Prostate gland (tissue), 2 donors: ENCODE measurements around the gene PPFIA4. TPM values are rescaled to one million over a fixed set of nuclear protein-coding genes. Genes with fewer than 3 reads are reported as not detected.

Experiments
- DNase-seq: peaks from one replicate; pipeline ENCODE4 v3.0.0-alpha.2; 2019; ENCODE audit warnings: low spot score
- H3K27ac ChIP-seq, 2 donors: fragments of 200-600 bp; sonication (generic); 2 replicates each; pipeline ENCODE4 v1.5.1; 2017 to 2019
- H3K27me3 ChIP-seq: fragments of 200-600 bp; sonication (generic); replicated peaks from 2 replicates; pipeline ENCODE4 v1.5.1; 2019; ENCODE audit not compliant: insufficient read depth
- H3K36me3 ChIP-seq, 2 donors: fragments of 200-600 bp; sonication (generic); 1 replicate in 1 of 2; 2 replicates in 1 of 2; pipeline versions ENCODE4 v1.5.1 to v1.8.1; 2017 to 2019
- H3K4me1 ChIP-seq: fragments of 200-600 bp; sonication (generic); replicated peaks from 2 replicates; pipeline ENCODE4 v1.5.1; 2019
- H3K4me3 ChIP-seq, 2 donors: fragments of 200-600 bp; sonication (generic); 2 replicates each; pipeline ENCODE4 v1.5.1; 2017 to 2019
- H3K9me3 ChIP-seq: fragments of 200-600 bp; sonication (generic); 2 replicates; pipeline ENCODE4 v1.5.1; 2017
- POLR2A ChIP-seq: fragments of 450-650 bp; IDR thresholded peaks from one replicate; pipeline ENCODE4 v1.6.1; 2016; ENCODE audit warnings: antibody characterized with exemption, mild to moderate bottlenecking
- POLR2AphosphoS5 ChIP-seq: sonication (generic); formaldehyde crosslinking; IDR thresholded peaks from one replicate; pipeline ENCODE4 v1.6.1; 2017; ENCODE audit warnings: antibody characterized with exemption
- WGBS: methylation state at CpG from one replicate; pipeline ENCODE4 v1.1.5; 2018; 5-methylcytosine and 5-hydroxymethylcytosine counted together
- intact Hi-C: fragments of 100-400 bp; cut with DNase I; formaldehyde crosslinking; loops from one replicate; pipeline ENCODE4 v1.14.2; 2022
- total RNA-seq, 2 donors: library from RNA; depleted of rRNA; stranded (reverse); fragments of >200 nt; gene quantifications; one replicate each; pipeline ENCODE4 v1.1.0, GENCODE V29; 2016
- TF ChIP-seq, protein P1 (sequence below), 4 experiments: fragments of 200-600 bp in 2 of 4; fragments of 450-650 bp in 2 of 4; sonication (generic) in 2 of 4; IDR thresholded peaks; 1 replicate in 3 of 4; 2 replicates in 1 of 4; pipeline ENCODE4 v1.5.1; 2016 to 2019; ENCODE audit warnings: antibody characterized with exemption in 4 of 4, mild to moderate bottlenecking in 2 of 4, moderate library complexity in 2 of 4

The PPFIA4 gene
- total RNA-seq, 2 donors from 2014 or later: 0.50 to 16.9 TPM

GRCh38 chr1:202987255-202987654, 39.0 kb upstream of the PPFIA4 start:
- H3K9me3 ChIP-seq: no peaks in the 10 kb centered on the region
- intact Hi-C loops: no loop called here
- no peak for DNase-seq
- no peak overlapping the region for H3K4me3 ChIP-seq
- H3K36me3 ChIP-seq: no peaks in the 10 kb centered on the region
- no peak overlapping the region for H3K27ac ChIP-seq
- no peaks in the 10 kb centered on the region for H3K27me3 ChIP-seq
- TF ChIP-seq, protein P1, sequence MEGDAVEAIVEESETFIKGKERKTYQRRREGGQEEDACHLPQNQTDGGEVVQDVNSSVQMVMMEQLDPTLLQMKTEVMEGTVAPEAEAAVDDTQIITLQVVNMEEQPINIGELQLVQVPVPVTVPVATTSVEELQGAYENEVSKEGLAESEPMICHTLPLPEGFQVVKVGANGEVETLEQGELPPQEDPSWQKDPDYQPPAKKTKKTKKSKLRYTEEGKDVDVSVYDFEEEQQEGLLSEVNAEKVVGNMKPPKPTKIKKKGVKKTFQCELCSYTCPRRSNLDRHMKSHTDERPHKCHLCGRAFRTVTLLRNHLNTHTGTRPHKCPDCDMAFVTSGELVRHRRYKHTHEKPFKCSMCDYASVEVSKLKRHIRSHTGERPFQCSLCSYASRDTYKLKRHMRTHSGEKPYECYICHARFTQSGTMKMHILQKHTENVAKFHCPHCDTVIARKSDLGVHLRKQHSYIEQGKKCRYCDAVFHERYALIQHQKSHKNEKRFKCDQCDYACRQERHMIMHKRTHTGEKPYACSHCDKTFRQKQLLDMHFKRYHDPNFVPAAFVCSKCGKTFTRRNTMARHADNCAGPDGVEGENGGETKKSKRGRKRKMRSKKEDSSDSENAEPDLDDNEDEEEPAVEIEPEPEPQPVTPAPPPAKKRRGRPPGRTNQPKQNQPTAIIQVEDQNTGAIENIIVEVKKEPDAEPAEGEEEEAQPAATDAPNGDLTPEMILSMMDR (IDR thresholded peaks at IDR 0.05): no peak
- TF ChIP-seq POLR2AphosphoS5 (no peak), POLR2A (no peak)
- no peaks in the 10 kb centered on the region for H3K4me1 ChIP-seq
- 87% methylated on average over 7 of the region's 7 CpGs for WGBS

DNA sequence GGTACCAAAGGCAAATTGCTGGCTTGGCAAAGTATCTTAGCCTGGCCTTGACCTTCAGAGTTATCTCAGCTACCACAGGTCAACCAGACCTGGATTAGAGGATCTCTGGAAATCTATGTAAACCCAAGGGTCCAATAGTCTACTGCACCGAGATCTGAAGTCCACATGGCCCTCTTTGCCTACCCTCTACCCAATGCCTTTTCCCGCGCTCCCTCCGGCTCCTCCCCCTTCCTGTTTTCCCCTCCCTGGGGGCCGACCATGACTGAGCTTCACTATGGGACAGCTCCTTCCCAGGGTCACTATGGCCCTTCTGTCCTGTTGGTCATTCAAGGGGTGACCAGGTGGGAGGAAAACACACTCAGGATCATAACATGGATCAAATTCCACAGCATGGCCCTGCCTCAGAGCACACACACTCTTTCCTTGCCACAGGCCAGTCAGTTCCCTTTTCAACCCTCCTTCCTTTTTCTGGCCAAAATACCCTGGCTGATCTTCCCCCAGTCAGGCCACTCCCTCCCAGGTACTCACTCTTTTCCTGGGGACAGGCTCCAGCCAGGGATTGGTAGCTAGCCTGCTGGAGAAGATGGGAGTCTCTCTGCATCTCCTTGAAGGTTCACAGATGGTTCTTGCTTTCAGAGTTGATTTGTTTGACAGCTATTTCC, 38.2 kb upstream of the PPFIA4 start:
- 67% methylated on average over 5 of the region's 5 CpGs for WGBS
- no peaks in the 10 kb centered on the region for H3K27me3 ChIP-seq
- DNase-seq: no peak
- no peak for TF ChIP-seq POLR2AphosphoS5
- TF ChIP-seq POLR2A: no peak
- TF ChIP-seq, protein P1 (IDR thresholded peaks at IDR 0.05): no peak
- H3K4me3 ChIP-seq: no peak overlapping the region
- no peaks in the 10 kb centered on the region for H3K4me1 ChIP-seq
- H3K9me3 ChIP-seq: no peaks in the 10 kb centered on the region
- intact Hi-C loops: no loop called here
- no peak overlapping the region for H3K27ac ChIP-seq
- no peaks in the 10 kb centered on the region for H3K36me3 ChIP-seq

GRCh38 chr1:202989879-202990278, 36.4 kb upstream of the PPFIA4 start:
- 93% methylated on average over 2 of the region's 2 CpGs for WGBS
- intact Hi-C loops: no loop called here

GRCh38 chr1:202991112-202991511, 35.2 kb upstream of the PPFIA4 start:
- TF ChIP-seq, protein P1 (IDR thresholded peaks at IDR 0.05): no peak
- TF ChIP-seq POLR2A (no peak), POLR2AphosphoS5 (no peak)
- intact Hi-C loops: no loop called here
- Histone ChIP-seq H3K9me3 (no peaks in the 10 kb centered on the region), H3K27ac (no peak overlapping the region), H3K27me3 (peaks cover 2% of the 10 kb centered on the region), H3K4me1 (no peaks in the 10 kb centered on the region), H3K4me3 (no peak overlapping the region), H3K36me3 (no peaks in the 10 kb centered on the region)
- DNase-seq: no peak

More at GRCh38 chr1:202989879-202990278, 36.4 kb upstream of the PPFIA4 start:
- Histone ChIP-seq H3K27ac (no peak overlapping the region), H3K4me1 (no peaks in the 10 kb centered on the region), H3K27me3 (no peaks in the 10 kb centered on the region), H3K4me3 (no peak overlapping the region), H3K36me3 (no peaks in the 10 kb centered on the region), H3K9me3 (no peaks in the 10 kb centered on the region)
- DNase-seq: no peak
- TF ChIP-seq POLR2AphosphoS5 (no peak), POLR2A (no peak)
- TF ChIP-seq, protein P1 (IDR thresholded peaks at IDR 0.05): no peak

DNA sequence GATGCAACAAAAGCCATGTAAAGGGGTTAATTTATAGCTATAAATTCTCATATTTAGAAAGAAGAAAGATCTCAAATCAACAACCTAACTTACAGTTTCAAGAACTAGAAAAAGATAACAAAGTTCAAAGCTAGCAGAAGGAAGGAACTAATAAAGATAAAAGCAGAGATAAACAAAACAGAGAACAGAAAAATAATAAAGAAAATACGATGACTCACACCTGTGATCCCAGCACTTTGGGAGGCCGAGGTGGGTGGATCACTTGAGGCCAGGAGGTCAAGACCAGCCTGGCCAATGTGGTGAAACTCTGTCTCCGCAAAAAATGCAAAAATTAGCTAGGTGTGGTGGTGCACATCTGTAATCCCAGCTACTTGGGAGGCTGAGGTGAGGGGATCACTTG, 31.5 kb upstream of the PPFIA4 start:
- H3K27ac ChIP-seq: no peak overlapping the region
- H3K27me3 ChIP-seq: peaks cover 2% of the 10 kb centered on the region
- 42% methylated on average over 3 of the region's 3 CpGs for WGBS
- H3K4me1 ChIP-seq: no peaks in the 10 kb centered on the region
- no peak for DNase-seq
- TF ChIP-seq, protein P1 (IDR thresholded peaks at IDR 0.05): no peak
- TF ChIP-seq POLR2AphosphoS5: no peak
- no peak for TF ChIP-seq POLR2A
- no peak overlapping the region for H3K4me3 ChIP-seq
- no peaks in the 10 kb centered on the region for H3K36me3 ChIP-seq
- no peaks in the 10 kb centered on the region for H3K9me3 ChIP-seq
- intact Hi-C loops: no loop called here
